NCI-H82 treated with DMSO at 0.1 percent for 48 hours (cell line): ENCODE data around the gene UGT1A7.
A peak's percentile ranks its signal among the peaks of the same experiment; 100 is the strongest.
"Not testable (repeated sequence)": the region's sequence is repeated elsewhere in the genome, so short reads cannot be mapped to it uniquely, and the experiment has no call there.

Experiments used
- DNase-seq: peaks from one replicate; lab custom pipeline; 2025; ENCODE audit not compliant: unreplicated experiment; lab: John Stamatoyannopoulos, UW

The UGT1A7 gene

GRCh38 chr2:233680361-233681045 is 1.2 kb upstream of the UGT1A7 start:
- DNase-seq = no peak

DNA sequence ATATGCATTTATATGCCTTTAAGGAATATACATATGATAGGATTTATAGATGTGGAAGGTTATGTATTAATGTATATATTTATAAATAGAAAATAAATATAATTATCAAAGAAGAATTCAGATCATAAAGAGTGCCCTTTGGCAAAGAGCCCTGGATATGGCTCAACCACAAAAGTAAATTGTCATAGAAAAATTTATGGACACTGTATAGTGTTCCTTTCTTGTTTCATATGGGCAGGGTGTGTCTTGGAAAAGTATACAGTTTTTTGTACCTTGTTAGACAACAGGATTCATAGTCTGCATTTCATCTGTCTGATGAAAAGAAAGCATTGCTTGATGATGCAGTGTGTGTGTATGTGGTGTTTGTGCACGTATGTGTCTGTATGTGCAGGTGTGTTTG is 2.9 kb downstream of the UGT1A7 start:
- no peak for DNase-seq

- DNase-seq = no peak
Measured at GRCh38 chr2:233686928-233687327, 5.2 kb downstream of the UGT1A7 start.

DNA sequence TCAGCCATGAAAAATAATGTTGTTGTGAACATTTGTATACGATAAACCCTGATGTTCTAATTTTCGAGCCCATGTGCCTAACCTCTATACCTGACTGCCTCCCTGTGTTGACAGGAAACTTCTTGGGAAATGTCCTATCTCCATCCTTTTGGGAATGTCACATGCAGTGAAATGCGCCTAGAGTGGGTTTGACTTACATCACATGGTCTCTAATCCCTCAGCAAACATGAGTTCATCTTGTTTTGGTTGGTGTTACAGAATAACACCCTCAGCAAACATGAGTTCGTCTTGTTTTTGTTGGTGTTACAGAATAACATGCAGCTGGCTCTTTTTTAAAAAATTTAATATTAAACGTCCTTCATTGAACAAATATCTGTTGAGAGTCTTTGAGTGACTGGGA is 6.6 kb downstream of the UGT1A7 start:
- no peak for DNase-seq

DNA sequence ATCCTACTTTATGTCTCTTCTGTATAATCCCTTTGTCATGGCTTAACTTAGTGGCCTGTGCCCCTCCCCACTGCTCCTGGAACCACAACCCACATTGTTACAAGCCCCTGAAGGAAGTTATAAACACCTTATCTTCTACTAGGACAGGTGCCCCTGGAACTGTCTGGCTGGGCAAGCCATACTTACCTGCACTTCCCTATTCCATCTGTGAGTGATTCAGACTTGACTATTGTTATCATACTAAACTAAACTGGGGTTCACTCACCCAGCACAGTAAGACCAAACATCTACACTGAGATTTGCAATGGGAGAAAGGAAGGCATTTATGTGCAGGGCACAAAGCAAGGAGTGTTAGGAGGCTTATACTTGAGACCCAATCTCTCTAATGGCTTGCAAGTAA is 7.3 kb downstream of the UGT1A7 start:
- no peak for DNase-seq

- DNase-seq = no peak
Measured at GRCh38 chr2:233689501-233689900, 7.8 kb downstream of the UGT1A7 start.

DNA sequence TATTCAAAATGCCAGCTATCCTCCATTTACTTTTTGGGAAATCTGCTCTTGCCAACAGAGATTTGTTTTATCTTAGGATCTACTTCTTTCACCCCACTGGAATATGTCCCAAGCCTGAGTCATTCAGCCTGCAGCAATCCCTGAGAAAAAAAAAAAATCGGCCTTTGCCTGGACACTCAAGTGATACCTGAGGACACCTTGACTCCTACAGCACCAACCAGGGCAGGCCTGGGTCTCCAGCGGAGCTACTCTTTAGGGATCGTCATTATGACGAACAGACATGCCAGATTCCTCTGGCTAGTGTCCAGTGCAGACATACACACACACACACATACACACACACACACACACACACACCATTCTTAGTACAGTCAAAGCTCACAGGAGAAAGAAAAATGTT is 8.7 kb downstream of the UGT1A7 start:
- DNase-seq = no peak

DNA sequence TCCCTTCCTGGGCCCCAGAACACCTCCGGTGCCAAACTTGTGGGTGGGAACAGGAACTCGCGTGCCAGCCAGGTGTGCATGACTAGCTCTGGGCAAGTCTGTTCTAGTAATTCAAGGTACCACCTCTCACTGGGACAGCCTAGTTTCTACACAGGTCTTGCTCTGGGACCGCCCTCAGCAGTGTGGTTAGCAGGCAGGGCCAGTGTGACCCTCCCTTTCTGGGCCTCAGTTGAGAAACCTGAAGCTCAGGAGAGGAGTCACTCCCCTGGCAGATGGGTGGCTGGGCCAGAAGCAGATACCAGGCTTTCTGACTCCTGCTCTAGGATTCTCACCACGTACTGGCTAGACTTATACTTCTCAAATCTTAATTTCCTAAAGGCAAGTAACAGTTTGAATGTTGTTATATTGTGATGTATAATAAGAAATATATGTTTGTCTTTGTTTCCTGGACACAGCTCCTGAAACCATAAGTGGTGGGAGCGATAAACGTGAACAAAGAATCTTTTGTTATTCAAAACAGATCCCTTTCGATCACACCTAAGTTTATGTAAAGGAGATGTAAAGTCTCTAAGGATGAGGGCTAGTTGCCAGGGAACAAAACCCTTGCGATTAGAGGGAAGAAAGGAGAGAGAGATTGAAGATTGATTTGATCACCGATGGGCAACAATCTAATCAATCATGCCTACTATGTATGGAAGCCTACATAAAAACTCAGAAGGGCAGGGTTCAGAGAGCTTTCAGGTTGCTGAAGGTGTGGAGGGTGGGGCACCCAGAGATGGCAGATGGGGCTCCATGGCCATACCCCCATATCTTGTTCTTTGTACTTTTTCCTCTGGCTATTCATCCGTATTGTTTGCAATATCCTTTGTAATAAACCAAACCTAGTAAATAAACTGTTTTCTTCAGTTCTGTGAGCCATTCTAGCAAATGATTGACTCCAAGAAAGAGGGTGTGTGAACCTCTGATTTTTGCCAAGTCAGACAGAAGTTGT is 10.0 kb downstream of the UGT1A7 start:
- DNase-seq = no peak

DNA sequence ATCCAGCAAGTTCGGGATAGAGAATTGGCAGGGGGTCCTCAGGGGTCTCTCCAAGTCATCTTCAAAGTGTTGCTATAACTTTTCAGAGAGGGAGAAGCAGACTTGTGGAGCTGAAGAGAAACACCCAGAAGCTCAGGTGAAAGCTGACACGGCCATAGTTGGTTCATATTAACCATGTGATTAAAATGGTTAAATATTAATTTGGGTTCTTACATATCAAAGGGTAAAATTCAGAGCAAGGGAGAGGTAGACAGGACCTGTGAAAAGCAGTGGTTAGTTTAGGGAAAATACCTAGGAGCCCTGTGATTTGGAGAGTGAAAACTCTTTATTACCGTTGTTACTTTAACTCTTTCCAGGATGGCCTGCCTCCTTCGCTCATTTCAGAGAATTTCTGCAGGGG is 10.9 kb downstream of the UGT1A7 start, which contains the start of gene UGT1A6:
Gene UGT1A6, plus strand, starts transcription at position 243 of the 400 bp plus-strand sequence. Its CDS starts 115 bp downstream, at position 358.
- no peak for DNase-seq

DNA sequence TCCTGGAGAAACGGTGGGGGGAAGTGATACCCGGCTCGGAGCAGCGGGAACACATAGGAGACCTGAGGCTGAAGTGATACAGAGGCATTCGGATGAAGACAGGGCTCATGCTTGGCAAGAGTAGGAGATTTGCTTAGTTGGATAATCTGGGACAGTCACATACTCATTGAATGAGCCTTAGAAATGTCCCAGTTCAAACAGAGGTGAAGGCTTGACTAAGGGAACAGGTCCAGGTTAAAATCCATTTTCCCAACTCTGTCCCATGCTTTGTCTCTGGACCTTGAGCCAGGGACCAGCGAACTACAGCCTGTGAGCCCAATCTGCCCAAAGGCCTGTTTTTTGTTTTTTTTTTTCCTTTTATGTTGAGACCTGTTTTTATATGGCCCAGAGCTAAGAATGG is 12.3 kb downstream of the UGT1A7 start:
- no peak for DNase-seq

GRCh38 chr2:233698740-233699139 is 17.0 kb downstream of the UGT1A7 start:
- no peak for DNase-seq

GRCh38 chr2:233699424-233700027 is 17.8 kb downstream of the UGT1A7 start:
- DNase-seq = no peak

DNA sequence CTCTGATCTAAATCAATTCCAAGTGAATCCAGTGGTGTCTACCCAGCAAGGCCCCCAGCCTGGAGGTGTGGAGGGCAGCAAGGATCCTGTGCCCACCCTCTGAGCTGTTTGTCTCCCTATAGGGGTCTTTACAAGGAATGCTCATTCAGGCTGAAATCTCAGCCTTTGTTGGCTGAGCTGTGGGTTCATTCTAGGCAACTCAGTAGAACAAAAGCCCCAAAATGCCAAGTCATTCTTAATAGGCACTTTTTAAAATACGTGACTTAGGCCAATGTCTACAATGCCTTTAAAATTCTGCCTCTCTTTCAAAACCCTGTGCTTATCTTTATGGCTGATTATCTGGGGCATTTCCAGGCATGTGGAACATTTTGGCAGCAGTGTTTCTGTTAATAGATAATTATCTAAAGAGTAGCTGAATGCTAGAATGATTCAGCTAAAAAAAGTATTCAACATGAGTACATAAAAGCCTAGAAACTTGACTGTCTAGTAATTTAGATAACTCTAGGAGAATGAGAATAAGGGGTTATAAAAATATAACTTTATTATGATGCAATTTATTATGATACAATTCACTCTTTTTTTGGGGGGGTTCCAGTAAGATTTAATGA is 18.4 kb downstream of the UGT1A7 start:
- no peak for DNase-seq

DNA sequence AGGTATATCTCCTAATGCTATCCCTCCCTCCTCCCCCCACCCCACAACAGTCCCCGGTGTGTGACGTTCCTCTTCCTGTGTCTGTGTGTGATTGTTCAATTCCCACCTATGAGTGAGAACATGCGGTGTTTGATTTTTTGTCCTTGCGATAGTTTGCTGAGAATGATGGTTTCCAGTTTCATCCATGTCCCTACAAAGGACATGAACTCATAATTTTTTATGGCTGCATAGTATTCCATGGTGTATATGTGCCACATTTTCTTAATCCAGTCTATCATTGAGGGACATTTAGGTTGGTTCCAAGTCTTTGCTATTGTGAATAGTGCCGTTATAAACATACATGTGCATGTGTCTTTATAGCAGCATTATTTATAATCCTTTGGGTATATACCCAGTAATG is 19.1 kb downstream of the UGT1A7 start:
- DNase-seq = not testable (repeated sequence)

DNA sequence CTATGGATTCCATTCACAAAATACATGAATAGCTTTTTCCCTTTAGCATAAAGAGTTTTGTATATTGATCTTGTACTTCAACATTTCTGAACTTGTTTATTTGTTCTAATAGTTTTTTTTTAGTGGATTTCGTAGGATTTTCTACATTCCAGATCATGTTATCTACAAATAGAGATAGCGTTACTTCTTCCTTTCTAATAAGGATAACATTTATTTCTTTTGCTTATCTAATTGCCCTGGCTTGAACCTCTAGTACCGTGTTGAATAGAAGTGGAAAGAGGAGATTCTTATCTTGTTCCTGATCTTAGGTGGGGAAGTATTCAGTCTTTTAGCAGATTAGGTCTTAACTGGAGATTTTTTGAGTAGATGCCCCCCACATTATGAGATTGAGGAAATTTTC is 20.5 kb downstream of the UGT1A7 start:
- DNase-seq = no peak

- DNase-seq = no peak
Measured at GRCh38 chr2:233705911-233706506, 24.3 kb downstream of the UGT1A7 start.

- no peak for DNase-seq
Measured at GRCh38 chr2:233706720-233707119, 25.0 kb downstream of the UGT1A7 start.

DNA sequence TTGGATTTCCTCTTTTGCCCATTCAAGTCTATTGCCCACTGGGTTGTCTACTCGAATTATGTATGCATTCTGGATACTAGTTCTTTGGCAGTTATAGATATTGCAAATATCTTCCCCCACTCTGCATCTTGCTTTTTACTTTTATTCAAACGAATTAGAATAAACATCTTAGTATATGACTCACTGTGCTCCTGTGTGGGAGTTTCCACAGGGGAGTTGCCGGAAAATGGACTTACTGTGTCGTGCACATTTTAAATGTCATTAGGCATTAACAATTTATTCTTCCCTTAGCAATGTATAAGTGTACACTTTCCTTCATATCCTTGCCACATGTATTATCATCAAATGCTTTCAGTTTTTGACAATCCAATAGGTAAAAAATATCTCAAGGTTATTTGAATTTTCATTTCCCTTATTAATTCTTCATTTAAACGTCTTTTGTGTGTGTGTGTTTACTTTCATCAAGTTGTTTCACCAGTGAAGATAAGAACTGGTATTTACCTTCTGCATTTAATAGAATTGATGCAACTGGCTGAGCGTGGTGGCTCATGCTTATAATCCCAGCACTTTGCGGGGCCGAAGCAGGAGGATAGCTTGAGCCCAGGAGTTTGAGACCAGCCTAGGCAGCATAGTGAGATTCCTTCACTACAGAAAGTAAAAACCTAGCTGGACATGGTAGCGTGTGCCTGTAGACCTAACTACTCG is 26.4 kb downstream of the UGT1A7 start:
- DNase-seq = no peak

- no peak for DNase-seq
Measured at GRCh38 chr2:233708942-233709341, 27.2 kb downstream of the UGT1A7 start.

- DNase-seq = peak; percentile 64
Measured at GRCh38 chr2:233711312-233712008, 29.8 kb downstream of the UGT1A7 start.
